ENCODE data around the gene MTTP.

Gene MTTP

DNA sequence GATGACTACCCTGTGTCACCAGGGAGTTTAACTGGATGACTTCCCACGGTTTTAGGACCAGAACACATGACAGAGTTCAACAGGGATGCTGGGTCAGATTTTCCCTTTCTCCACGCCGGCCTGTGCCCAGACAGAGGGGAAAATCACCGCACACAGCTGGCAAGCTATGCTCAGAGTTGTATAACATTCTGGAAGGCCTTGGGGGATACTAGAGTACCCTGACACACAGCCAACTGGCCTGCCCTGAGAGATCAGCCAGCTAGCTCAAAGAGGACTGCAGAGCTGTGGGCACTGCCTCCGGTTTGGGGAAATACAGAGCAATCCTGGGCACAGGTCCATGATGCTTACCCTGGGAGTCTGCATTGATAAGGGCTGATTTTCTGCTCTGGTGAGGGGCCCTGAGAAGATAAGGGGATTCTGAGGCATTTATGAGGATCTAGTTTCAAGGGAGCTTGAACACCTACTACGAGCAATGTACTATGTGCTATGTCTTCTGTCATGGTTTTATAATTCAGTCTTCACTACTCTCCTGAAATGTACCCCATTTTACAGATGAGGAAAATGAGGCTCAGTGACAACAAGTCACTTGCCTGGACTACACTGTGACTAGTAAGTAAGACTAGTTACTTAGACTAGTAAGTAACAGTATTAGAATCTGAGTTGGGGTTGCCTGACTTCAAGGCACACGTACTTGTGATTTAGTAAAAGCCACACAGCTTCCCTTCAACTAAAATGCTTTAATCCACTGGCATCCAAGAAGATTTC lies 68.3 kb downstream of the MTTP start:
- FAIRE-seq = no peak

DNA sequence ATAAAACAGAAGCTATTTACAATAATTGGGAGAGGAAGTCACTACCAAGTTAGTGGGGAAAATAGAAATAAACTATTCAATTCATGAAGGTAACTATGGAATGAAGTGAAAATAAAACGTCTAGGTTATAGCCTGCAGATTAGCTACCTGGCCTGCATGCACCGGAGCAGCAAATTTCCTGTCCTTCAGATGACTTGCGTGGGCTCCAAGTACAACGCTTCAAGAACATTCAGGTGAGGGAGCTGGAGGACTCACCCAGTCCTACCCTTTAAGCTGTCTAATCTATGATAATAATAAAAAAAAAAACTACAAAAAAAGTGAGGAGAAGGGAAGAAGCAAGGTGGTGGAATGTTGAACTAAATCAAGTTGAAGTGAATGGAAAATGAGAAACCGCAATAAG lies 69.8 kb downstream of the MTTP start:
- no peak for FAIRE-seq

DNA sequence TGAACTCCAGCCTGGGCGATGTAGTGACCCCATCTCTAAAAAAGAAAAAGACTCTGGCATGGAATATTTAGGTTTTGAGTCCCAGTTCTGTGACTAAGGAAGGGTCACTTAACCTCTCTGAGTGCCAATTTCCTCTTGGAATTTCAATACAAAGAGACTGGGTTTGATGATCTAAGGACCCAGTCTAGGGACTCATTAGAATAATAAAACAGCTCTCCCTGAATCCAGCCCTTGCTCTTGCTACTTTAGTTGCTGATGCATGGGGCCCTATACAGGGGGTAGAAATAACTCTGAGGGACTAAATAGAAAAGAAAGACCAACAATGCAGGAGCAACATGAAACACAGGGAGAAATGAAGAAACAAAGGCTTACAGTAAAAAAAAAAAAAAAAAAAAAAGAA lies 70.4 kb downstream of the MTTP start:
- no peak for FAIRE-seq

DNA sequence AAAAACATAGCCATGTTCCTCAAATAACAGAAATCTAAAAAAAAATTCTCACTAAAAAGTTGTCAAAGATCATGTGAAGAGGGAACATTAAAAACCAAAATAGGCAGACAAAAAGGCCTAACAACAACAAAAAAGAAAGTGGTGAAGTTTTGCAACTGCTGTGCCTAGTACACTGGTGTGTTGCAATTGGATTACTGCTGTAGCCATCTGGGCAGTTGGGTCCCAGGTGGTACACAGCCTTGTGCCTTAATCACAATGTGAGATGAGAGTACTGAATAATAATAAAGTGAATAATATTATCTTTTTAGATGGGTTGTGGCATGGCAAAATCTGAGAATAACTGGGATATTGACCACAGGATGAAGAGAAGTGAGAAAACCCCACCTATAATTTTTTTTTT lies 71.0 kb downstream of the MTTP start:
- FAIRE-seq = no peak

DNA sequence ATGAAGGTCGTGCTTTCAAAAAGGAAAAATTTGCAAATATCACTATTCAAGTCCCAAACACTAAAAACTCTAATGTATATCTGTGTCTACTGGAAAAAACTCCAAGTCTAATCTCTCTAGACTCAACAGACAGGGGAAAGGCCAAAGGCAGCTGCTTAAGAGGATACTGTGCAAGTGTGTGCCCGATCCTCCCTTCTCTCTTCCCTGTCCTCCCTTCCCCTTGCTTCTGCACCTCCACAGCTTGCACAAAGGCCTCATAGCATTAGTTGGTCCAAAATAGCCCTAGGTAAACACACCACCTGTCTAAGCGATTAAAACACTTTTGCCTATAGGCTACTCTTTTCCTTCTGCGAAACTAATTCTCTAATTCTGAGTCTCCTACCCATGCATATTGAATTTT lies 72.4 kb downstream of the MTTP start:
- FAIRE-seq = no peak

DNA sequence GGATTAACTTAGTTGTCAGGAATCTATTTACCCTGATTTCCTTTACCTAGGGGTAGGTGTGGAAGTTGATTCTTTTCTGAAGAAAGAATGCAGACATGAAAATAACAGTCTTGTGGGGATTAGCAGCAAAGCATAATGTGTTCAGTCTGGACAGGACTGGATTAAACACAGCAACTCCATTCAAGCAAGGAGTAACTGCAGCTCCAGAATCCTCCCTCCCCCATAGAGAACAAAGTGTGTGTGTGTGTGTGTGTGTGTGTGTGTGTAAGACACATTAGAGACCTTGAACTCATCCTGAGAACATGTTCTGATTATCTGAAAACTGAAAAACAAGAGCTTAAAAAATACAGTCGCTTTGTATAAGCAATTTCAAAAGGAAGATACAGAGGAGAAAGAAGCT lies 73.7 kb downstream of the MTTP start:
- no peak for FAIRE-seq

DNA sequence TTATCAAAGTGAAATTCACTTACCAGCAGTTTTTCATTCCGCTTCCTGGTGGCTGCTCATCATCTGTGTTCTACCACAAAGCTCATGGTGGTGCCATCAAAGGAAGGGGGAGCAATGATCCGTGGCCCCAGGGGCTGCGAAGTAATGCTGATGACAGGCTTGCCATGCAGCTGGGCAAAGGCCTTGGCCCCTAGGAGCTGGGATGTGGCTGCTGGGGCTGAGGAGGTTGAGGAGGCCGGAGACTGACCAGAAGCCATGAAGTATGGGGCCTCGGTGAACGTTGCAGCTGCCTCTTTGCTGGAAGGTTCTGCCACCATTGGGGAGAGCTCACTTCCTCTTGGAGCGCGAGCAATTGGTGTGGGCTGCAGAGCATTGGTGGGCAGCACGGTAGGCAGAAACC lies 74.6 kb downstream of the MTTP start:
- no peak for FAIRE-seq

DNA sequence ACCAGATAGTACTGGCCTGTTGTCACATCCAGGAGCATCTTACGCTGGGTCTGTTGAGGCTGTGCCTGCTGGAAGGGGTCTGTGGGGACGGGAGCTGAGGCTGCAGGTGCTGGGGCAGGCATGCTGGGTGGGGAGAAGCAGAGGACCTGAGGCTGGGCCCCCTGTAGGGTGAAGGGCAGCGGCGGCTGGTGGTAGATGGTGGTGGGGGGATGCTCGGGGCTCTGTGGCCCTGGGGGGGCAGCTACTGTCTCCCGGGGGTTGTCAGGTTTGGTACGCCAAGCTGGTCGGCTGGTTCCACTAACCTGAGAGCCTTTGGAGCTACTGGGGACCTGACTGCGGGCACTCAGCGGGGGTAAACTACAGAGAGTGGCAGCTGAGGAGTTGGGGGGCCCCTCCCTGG lies 75.2 kb downstream of the MTTP start:
- no peak for FAIRE-seq

DNA sequence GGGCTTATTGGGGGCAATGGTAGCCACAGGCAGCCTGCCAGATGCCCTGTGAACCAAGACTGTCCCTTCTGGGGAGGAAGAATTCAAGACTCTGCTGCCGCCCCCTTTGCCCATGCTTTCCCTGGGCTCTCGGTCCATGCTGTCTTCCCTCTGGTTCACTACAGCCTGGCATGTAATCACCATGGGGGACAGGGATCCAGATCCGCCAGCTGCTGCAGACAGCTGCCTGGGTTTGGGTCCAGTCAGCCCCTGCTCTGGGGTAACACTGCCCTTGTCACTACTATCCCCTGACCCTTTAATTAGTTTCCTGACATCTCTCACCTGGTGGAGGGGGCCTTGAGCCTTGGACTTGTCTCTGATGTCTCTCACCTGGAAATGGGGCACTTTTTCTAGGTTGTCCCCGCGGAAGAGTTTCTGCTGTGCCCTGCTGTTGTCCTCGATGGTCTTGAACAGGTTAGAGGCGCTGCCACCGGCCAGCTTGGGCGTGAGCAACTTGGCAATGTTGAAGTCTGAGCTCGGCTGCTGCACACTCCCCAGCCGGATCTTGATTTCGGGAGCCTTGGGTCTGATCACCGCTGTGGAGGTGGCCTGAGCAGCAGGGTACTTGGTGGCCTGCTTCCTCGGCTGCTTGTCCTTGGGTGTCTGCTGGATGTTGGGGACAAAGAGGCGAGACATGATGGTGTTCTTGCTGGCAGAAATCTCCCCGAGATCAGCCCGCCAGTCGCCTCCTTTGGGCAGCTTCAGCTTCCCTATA lies 76.6 kb downstream of the MTTP start:
- FAIRE-seq = no peak

DNA sequence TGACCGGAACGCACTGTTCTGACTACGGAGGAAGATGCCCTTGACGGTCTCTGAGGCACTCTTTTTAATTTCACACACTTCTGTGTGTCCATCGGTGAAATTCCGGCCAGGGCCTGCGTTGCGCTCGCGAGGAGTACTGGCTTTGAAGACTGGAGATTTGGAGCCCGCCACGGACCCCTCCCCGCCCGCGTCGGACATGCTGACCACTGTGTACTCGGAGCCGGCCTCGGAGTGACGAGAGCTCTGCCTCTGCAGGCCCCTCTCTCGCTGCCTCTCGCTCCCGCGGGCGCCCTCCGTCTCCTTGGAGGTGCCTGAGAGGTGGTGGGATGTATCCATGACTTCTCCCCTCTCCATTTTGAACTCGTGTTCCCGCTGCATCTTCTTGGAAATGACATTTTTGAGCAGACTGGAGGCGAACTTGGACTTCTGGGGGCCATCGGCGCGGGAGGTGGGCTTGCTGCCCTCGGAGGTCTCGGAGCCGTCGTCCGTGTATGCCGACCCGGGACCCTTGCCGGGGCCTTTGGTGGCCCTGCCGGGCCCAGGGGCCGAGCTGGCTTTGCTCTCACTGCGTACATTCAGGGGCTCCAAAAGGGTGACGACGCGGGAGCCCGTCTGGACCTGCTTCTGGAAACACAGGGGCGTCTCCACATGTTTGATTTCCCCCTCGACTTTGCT lies 77.3 kb downstream of the MTTP start:
- no peak for FAIRE-seq

DNA sequence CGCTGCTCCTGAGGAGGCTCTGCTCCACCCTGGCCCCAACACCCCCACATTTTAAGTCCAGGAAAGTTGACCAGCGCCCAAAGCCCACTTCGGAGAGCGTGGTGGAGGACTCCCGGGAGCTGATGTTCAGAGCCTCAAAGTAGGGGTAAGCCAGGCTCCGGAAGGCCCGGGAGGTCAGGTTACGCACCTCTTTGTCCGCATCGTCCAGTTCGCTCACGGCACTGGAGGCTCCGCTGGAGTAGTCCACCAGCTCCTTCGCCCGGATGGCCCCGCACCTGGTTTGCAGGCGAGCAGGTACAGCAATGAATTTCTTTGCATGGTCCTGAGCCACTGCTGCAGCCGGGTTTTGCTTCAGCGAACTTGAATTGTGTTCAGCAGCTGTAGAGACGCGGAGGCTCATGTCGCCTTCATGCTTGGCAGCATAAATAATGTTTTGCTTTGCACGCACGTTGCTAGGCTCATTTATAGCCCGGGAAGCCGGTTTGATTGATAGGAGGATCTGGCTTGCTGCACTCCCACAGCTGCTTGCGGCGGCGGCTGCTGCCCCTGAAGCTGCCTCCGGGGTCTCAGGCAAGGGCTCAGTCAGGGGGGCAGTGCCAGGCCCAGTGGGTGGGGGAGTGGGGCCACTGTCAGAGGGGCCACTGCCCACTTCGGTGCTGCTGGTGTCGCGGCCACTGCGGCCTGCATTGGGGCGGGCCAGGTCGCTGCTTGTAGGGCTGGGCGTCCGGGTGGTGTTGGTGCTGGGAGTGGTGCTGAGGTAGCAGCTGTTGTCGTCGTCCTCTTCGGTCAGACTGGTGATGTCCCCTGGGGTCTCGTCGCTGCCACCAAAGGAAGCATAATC lies 78.2 kb downstream of the MTTP start:
- no peak for FAIRE-seq

DNA sequence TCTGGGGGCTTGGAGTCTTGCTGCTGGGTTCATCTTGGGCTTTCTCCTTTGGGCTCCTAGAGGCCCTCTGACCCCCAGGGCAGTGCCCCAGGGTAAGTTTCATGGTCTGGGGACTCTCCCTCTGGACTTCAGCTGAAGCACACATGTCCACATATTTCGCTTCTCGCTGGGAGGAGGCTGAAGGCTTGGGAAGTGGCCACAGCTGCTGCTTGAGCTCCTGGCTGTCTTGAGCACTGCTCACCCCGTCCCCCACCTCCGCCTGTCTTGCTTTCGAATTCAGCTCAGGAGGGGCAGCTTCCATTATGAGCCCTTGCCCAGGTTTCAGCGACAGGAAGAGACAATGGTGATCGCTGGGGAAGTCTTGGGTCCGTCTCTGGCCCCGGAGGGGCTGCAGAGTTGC lies 79.3 kb downstream of the MTTP start:
- no peak for FAIRE-seq

DNA sequence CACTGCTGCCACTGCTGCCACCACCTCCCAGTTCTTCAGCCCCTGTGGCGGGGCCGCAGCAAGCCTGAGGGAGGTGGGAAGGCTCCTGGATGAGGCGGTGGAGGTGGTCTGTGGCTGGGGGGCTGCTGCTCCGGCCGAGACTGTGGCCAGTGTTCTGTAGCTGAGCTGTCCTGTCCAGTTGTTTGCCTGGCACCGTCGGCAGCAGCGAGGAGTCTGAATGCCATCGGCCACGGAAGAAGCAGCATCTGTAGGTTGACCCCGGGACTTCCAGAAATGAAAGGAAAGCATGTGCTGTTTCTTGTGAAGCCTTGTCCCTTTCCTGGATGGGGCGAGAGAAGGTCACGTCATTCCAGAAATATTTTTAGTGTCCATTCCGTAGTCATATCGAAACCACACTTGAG lies 79.7 kb downstream of the MTTP start:
- FAIRE-seq = no peak

DNA sequence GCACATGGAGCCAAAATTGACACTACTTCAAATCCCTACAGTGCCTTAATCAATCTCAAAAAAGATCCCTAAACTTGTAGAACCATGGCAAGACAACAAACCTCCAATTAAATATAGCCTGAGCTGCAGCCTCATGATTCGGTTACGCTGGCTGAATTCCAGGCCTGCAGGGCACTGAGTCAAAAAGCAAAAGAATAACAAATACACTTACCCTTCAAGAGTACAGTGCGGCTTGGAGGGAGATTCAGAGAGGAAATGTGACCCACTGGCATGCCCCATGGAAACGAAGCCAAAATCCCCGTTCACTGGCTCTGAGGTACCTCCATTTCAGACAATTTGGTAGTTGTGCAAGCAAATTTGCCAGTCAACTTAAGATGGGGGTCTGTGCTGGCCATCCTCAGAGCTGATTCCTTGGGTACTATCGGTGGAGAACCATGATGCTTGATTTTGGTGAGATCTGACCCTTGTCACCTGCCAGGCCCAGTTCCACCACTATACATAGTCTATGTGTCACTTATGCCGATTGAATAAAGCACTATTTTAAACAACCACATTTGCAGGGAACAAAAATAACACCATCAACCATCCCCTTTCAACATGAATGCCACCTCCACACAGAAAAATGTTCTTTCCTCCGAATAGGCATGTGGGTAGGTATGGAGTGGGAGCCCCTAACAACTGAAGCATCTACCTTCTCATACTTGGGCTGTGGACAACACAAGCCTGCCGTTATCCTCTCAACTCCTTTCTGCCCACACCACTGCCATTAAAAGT lies 80.9 kb downstream of the MTTP start:
- no peak for FAIRE-seq

DNA sequence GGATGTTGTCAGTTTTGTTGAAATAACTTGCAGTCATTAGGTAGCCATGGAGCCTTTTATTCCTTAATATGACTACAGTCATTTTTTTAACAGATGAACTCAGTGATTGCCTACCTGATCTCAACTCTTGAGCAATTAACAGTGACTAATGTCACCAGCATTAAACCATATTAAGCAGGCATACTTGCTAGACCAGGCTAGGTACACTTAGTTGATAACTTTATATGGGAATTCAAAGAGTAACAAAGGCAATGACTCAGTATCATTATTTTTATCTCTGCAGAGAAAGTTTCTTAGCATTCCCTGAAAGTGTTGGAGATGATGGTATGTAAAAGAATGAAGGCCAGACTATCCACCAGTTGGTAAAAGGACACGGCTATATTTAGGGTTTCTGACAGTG lies 83.2 kb downstream of the MTTP start, which contains the start of gene C4orf54:
Gene C4orf54 (minus strand): TSS at position 31 of the 400 bp plus-strand sequence. CDS start 3,180 bp downstream, outside the sequence.
- FAIRE-seq = no peak

DNA sequence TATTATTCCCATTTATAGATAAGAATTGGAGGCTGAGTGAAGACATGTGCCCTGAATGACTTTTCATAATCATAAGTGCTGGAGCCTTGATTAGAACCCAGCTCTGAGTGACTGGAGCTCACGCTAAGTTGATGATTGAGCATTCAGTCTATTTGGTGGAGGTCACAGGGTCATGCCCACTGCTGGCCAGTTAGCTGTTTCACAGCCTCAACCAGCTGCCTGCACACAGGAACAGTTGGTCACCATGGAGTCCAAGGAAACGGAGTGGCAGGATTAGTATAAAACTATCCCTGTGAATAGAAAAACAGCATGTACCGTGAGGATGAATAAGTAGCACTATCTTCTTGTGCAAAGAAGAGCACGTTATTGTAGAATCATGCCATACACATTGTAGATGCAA lies 84.0 kb downstream of the MTTP start:
- no peak for FAIRE-seq

DNA sequence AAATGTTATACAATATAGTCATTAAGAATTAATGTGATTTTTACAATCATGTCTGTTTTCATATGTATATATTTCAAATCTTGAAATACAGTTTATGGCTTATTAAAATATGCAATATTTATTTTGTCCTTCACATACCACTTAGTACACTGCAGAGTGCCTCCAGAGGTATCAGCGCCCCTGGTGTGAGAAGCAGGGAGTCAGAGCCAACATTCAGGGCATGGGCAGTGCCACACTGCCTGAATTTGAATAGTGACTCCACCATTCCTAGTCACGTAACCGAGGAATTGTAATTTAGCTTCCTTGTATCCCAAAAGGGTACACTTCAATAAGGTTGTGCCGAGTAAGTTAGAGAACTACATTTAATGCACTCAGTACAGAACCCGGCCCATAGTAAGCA lies 87.3 kb downstream of the MTTP start:
- no peak for FAIRE-seq

DNA sequence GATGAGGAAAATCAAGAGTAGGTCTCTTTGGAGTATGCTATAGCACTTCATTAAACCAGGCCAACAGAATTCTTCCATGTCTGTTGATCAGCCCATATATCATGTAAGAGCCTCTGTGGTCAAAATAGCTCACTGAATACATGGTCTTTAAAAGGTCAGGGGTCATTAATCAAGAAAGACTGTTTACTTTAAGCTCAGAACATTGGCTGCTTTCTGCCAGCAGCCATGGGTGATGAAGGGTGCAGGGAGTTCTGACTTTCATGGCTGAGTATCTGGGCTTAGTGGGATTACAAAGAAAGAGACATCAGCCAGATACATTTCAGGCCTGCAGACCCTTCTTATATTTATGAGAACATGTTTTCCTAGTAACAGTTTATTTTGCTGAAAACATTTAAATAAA lies 90.1 kb downstream of the MTTP start:
- no peak for FAIRE-seq

DNA sequence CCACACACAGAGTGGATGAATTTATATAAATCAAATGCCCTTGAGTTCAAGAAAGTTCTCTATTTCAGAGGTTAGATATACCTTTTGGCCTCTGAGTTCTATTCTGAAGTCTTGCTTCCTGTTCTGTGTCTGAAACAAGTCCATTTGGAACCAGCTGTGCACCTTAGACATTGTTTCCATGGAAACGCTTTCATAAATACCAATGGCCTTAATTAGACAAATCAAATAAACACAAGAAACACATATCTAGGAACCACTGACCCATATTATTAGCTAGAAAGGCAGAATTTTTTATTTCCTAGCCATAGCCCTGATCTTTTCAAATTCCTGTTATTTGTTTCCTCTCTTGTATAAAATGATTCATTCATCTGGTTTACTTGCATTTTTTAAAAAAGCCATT lies 91.4 kb downstream of the MTTP start:
- FAIRE-seq = no peak

DNA sequence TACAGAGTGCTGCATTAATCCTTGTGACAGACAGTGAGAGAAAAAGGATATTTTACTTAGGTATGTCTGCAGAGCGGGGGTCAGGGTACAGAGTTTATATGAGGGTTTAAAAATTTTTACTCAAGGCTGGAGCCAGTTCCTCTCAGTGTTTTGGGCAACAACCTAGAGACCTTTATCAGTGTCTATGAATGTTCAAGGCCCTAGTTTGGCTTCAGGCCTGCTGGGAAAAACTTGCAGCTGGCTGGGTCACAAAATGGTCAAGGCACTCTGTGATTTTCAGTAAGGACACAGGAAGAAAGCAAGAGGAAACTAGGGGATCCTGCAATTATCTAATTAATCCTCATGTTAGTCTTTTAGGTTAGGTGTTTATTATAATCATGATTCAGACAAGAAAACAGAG lies 93.8 kb downstream of the MTTP start:
- no peak for FAIRE-seq

DNA sequence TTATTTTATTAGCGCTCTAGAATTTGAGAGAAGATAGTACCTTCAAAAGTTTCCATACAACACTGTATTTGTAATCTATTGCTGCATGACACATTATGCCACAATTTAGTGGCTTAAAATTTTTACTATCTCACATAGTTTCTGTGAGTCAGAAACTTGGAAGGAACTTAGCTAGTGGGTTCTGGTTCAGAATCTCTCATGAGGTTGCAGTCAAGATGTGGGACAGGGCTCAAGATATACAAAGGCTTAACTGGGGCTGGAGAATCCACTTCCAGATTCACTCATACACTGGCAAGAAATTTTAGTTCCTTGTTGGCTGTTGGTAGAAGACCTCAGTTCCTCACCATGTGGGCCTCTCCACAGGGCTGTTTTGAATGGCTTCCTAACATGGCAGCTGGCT lies 94.5 kb downstream of the MTTP start:
- FAIRE-seq = no peak

DNA sequence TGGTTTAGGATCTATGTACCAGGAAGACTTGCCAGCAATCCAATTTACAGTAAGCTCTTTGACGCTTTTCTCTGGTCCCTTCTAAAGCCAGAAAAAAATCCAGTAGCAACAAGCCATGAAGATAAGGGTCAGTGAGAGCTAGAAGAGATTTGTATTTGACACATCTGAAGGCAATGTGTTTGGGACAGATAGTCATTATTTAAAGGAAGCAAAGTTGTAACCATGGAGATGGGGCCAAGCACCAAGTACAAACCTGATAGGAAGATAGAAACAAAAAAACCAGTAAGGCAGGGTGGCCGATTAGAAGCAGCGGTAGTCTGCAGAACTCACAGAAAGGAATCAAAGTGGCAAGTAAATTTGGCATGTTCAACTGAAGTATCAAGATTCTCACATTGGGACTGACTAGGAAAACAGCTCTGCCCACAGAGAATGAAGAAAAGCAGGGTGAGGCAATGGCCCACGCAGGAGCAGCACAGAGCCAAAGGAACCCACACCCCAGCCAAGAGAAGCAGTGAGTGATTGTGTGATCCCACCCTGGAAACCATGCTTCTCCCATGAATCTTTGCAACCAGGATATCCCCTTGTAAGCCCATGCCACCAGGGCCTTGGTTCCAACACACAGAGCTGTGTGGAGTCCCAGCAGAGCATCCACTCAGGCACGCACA lies 95.9 kb downstream of the MTTP start:
- FAIRE-seq = no peak

All from A204.1 (cell line).